Gastrocnemius medialis (tissue), 4 donors: ENCODE results near the gene LDHAL6A. TPM values are rescaled to one million over a fixed set of nuclear protein-coding genes. Genes with fewer than 3 reads are reported as not detected.

Source experiments
- ATAC-seq, 2 donors: fragments of 150-250 bp; one replicate each; pipeline ENCODE4 v1.9.1; 2016
- DNase-seq, 2 donors: peaks; one replicate each; pipeline ENCODE4 v3.0.0-alpha.2; 2019
- H3K27ac ChIP-seq, 4 donors: fragments of 200-600 bp; sonication (generic); 1 replicate in 1 of 4; 2 replicates in 3 of 4; pipeline ENCODE4 v1.5.1; 2016 to 2018; ENCODE audit warnings: mild to moderate bottlenecking in 2 of 4, moderate library complexity in 1 of 4
- H3K27me3 ChIP-seq, 3 donors: fragments of 200-600 bp; sonication (generic) in 2 of 3; 1 replicate in 1 of 3; 2 replicates in 2 of 3; pipeline versions ENCODE4 v1.5.1 to v1.6.0; 2016 to 2019; ENCODE audit warnings: mild to moderate bottlenecking in 1 of 3, moderate library complexity in 1 of 3
- H3K36me3 ChIP-seq, 2 donors: fragments of 200-600 bp; sonication (generic) in 1 of 2; one replicate each; pipeline ENCODE4 v1.5.1; 2017 to 2018
- H3K4me1 ChIP-seq, 2 donors: fragments of 200-600 bp; sonication (generic) in 1 of 2; one replicate each; pipeline ENCODE4 v1.5.1; 2016 to 2017; ENCODE audit warnings: mild to moderate bottlenecking in 2 of 2
- H3K4me3 ChIP-seq, 4 donors: fragments of 200-600 bp; sonication (generic) in 3 of 4; 1 replicate in 1 of 4; 2 replicates in 3 of 4; pipeline ENCODE4 v1.5.1; 2016 to 2019; ENCODE audit warnings: mild to moderate bottlenecking in 2 of 4
- H3K9me3 ChIP-seq, 3 donors: fragments of 200-600 bp; sonication (generic) in 2 of 3; 1 replicate in 1 of 3; 2 replicates in 2 of 3; pipeline ENCODE4 v1.5.1; 2016 to 2019
- CTCF ChIP-seq, 5 experiments: fragments of 450-650 bp in 3 of 5; fragments of 200-600 bp in 2 of 5; sonication (generic) in 2 of 5; IDR thresholded peaks in 4 of 5; conservative IDR thresholded peaks in 1 of 5; 1 replicate in 4 of 5; 2 replicates in 1 of 5; pipeline ENCODE4 v1.5.1; 2016 to 2019; ENCODE audit warnings: antibody characterized with exemption in 5 of 5, mild to moderate bottlenecking in 3 of 5, moderate library complexity in 3 of 5
- POLR2A ChIP-seq, 2 donors: fragments of 450-650 bp; IDR thresholded peaks; one replicate each; pipeline ENCODE4 v1.6.1; 2017; ENCODE audit warnings: antibody characterized with exemption in 2 of 2, mild to moderate bottlenecking in 2 of 2, moderate library complexity in 2 of 2
- in situ Hi-C, 4 donors: fragments of 200-750 bp; cut with MboI; loops; one replicate each; pipeline versions ENCODE4 v1.15.0 to v1.8.0; 2017; ENCODE audit warnings: low sequenced_read_pairs in 4 of 4
- intact Hi-C: fragments of 100-400 bp; cut with DNase I; formaldehyde crosslinking; loops from one replicate; pipeline ENCODE4 v1.15.1; 2023; ENCODE audit warnings: low total_unique reads
- total RNA-seq, 4 donors: library from RNA; depleted of rRNA; stranded (reverse); fragments of >200 nt; gene quantifications; one replicate each; pipeline versions ENCODE4 v1.1.0 to v1.2.3, GENCODE V29; 2016

Gene LDHAL6A
- total RNA-seq, 4 donors from 2014 or later: not detected

GRCh38 chr11:18523084-18523483, 67.4 kb downstream of the LDHAL6A start:
- intact Hi-C loops: no loop called here
- Histone ChIP-seq H3K27me3 (no peaks in the 10 kb centered on the region), H3K27ac (no peak overlapping the region), H3K9me3 (no peaks in the 10 kb centered on the region), H3K4me3 (no peak overlapping the region), H3K36me3 (no peaks in the 10 kb centered on the region), H3K4me1 (peaks cover 25 to 33% of the 10 kb centered on the region in 2 donors)
- DNase-seq: no peak
- in situ Hi-C loops: loop anchor here in 1 of 4 donors (10.0 kb wide), 1 partner anchor 198 kb away; the partner anchor contains the start of genes GTF2H1 and HPS5
- no peak for ATAC-seq
- TF ChIP-seq CTCF (IDR thresholded peaks at IDR 0.05 in 4 of 5, conservative IDR thresholded peaks at IDR 0.05 in 1 of 5): no peak
- TF ChIP-seq POLR2A (IDR thresholded peaks at IDR 0.05): no peak

DNA sequence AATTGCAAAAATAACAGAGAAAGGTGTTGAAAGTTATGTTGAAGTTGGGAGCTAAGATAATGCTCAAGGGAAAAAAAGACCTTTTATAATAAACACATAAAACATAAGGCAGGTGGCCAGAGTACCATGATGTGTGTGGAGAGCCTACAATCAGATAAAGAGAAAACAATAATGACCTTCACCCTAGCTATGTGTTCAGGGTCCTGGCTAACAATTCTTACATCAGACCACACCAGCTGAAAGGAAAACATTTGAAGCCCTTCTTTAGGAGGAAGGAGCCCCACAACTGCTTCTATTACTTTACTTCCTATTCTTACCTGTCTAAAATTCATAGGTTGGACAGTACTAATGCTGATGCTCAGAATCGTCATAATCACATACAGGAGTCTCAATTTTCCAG, 68.6 kb downstream of the LDHAL6A start:
- Histone ChIP-seq H3K27ac (no peak overlapping the region), H3K36me3 (no peaks in the 10 kb centered on the region), H3K9me3 (no peaks in the 10 kb centered on the region), H3K4me1 (peaks cover 30 to 33% of the 10 kb centered on the region in 2 donors), H3K27me3 (no peaks in the 10 kb centered on the region), H3K4me3 (no peak overlapping the region)
- intact Hi-C loops (no loop called here), in situ Hi-C loops (loop anchor here in 1 of 4 donors (10.0 kb wide), 1 partner anchor 199 kb away; the partner anchor contains the start of genes GTF2H1 and HPS5)
- ATAC-seq (no peak), DNase-seq (no peak)
- TF ChIP-seq POLR2A (IDR thresholded peaks at IDR 0.05) (no peak), CTCF (IDR thresholded peaks at IDR 0.05 in 4 of 5, conservative IDR thresholded peaks at IDR 0.05 in 1 of 5) (no peak)

DNA sequence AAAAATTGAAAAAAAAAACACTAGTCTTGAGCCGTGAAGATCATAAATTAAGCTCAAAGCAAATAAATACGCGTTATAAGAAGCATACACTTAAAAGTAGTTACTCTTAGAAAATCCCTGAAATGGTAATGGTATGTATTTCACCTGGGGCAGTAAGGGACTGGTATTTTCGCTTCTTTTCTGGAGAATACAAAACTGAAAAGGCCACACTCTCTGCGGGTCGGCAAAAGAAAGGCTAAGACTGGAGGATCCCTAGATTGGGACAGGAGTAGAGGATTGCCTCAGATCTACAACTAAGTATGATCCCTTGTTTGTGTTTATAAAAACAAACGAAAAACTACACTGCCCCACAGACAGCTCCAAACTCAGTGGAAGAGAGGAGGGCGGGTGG, 70.5 kb downstream of the LDHAL6A start:
- no peaks in the 10 kb centered on the region for H3K9me3 ChIP-seq
- peaks cover 30 to 33% of the 10 kb centered on the region in 2 donors for H3K4me1 ChIP-seq
- no peaks in the 10 kb centered on the region for H3K27me3 ChIP-seq
- ATAC-seq (peak; percentile 15 to 24), DNase-seq (no peak)
- intact Hi-C loops (loop anchor here (1.0 to 5.0 kb wide), 3 partner anchors 108 to 206 kb away; partner anchors contain the start of genes LDHA and SPTY2D1), in situ Hi-C loops (loop anchor here in 1 of 4 donors (10.0 kb wide), 1 partner anchor 201 kb away; the partner anchor contains the start of genes GTF2H1 and HPS5)
- H3K27ac ChIP-seq: peak overlapping the region; percentile 91 to 98 (median 96)
- H3K36me3 ChIP-seq: no peaks in the 10 kb centered on the region
- no peak for TF ChIP-seq CTCF (IDR thresholded peaks at IDR 0.05 in 4 of 5, conservative IDR thresholded peaks at IDR 0.05 in 1 of 5)
- TF ChIP-seq POLR2A (IDR thresholded peaks at IDR 0.05): no peak
- peak overlapping the region; percentile 70 to 99 (median 97) for H3K4me3 ChIP-seq

DNA sequence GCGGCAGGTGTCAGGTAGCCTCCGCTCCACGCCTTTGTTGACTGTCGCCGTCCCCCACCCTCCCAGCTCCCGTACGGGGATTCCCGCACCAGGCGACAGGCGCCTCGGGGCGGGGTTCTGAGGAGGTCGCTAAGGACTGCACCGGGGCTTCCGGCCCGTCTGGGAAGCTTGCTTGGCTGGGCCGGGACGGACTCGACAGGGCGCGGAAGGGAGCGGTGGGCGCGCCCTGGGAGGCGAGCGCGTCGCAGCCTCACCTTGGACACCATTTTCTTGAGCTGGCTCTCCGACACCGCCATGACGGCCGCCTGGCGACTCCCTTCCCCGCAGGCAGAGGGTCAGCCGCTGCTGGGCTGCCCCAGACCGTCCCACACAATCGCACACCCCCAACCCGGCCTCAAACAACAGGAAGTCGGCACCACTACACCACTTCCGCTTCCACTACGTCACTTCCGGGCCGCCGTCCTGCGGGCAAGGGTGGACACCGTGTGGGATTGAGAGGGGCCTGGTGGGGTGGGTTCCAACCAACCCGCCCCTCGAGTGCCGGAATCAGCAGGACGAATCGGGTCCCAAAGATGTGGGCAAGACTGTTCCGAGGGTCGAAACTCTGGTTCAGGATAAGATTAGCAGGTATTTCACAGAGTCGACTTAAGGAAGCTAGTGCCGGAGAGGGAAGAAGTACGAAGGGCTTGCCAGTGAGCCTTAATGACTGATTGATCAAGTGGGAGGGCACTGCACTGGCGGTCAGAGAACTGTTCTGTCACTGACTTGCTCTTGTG, 71.1 kb downstream of the LDHAL6A start, which contains the start of gene TSG101:
Gene TSG101, minus strand, starts transcription at position 422 of the 776 bp plus-strand sequence. Its CDS starts 126 bp downstream, at position 296.
- peak; percentile 96 to 98 for ATAC-seq
- peak within 1 kb of the TSS; percentile 91 to 98 (median 96) for H3K27ac ChIP-seq
- no peaks in the 10 kb centered on the region for H3K27me3 ChIP-seq
- TF ChIP-seq POLR2A (IDR thresholded peaks at IDR 0.05): peak; percentile 80 to 86
- TF ChIP-seq CTCF (IDR thresholded peaks at IDR 0.05 in 4 of 5, conservative IDR thresholded peaks at IDR 0.05 in 1 of 5): no peak
- in situ Hi-C loops: loop anchor here in 1 of 4 donors (10.0 kb wide), 1 partner anchor 202 kb away; the partner anchor contains the start of genes GTF2H1 and HPS5
- no peaks in the 10 kb centered on the region for H3K36me3 ChIP-seq
- H3K4me3 ChIP-seq: peak within 1 kb of the TSS; percentile 70 to 99 (median 97)
- H3K4me1 ChIP-seq: peaks cover 30 to 33% of the 10 kb centered on the region in 2 donors
- peak; percentile 82 to 91 for DNase-seq
- no peaks in the 10 kb centered on the region for H3K9me3 ChIP-seq
- intact Hi-C loops: loop anchor here (1.0 to 5.0 kb wide), 4 partner anchors 108 to 206 kb away; partner anchors contain the start of genes GTF2H1, HPS5, LDHA and SPTY2D1
